Smooth muscle cell (in vitro differentiated cells): Measurements from ENCODE around the gene MSH5. TPM values are rescaled to one million over a fixed set of nuclear protein-coding genes. Genes with fewer than 3 reads are reported as not detected.

Experiments
- DNase-seq: peaks from one replicate; lab custom pipeline; 2025; ENCODE audit not compliant: unreplicated experiment; lab: John Stamatoyannopoulos, UW
- H2AFZ ChIP-seq: fragments of 200-600 bp; sonication (generic); 2 replicates; pipeline ENCODE4 v1.6.0; 2016; ENCODE audit warnings: antibody characterized with exemption, low read depth, mild to moderate bottlenecking
- H3F3A ChIP-seq: fragments of 200-600 bp; sonication (generic); 2 replicates; pipeline ENCODE4 v1.6.0; 2017; ENCODE audit warnings: antibody characterized with exemption, low read depth
- H3K27ac ChIP-seq: fragments of 200-600 bp; sonication (generic); 2 replicates; pipeline ENCODE4 v1.5.1; 2016; ENCODE audit warnings: low read depth, mild to moderate bottlenecking
- H3K27me3 ChIP-seq: fragments of 200-600 bp; sonication (generic); 2 replicates; pipeline ENCODE4 v1.6.1; 2016; ENCODE audit warnings: low read depth, mild to moderate bottlenecking
- H3K36me3 ChIP-seq: fragments of 200-600 bp; sonication (generic); 2 replicates; pipeline ENCODE4 v1.5.1; 2016; ENCODE audit warnings: low read depth
- H3K4me1 ChIP-seq: fragments of 200-600 bp; sonication (generic); 2 replicates; pipeline ENCODE4 v1.5.1; 2016; ENCODE audit warnings: low read depth
- H3K4me2 ChIP-seq: fragments of 200-600 bp; sonication (generic); 2 replicates; pipeline ENCODE4 v1.6.0; 2016; ENCODE audit warnings: mild to moderate bottlenecking
- H3K4me3 ChIP-seq: fragments of 200-600 bp; sonication (generic); 2 replicates; pipeline ENCODE4 v1.5.1; 2016; ENCODE audit warnings: mild to moderate bottlenecking
- H3K79me2 ChIP-seq: fragments of 200-600 bp; sonication (generic); 2 replicates; pipeline ENCODE4 v1.6.0; 2016; ENCODE audit warnings: low read depth, mild to moderate bottlenecking
- H3K9ac ChIP-seq: fragments of 200-600 bp; sonication (generic); 2 replicates; pipeline ENCODE4 v1.6.0; 2016; ENCODE audit warnings: low read depth
- H3K9me3 ChIP-seq: fragments of 200-600 bp; sonication (generic); replicated peaks from 2 replicates; pipeline ENCODE4 v1.5.1; 2016; ENCODE audit warnings: low read depth
- H4K20me1 ChIP-seq: fragments of 200-600 bp; sonication (generic); 2 replicates; pipeline ENCODE4 v1.6.0; 2016; ENCODE audit warnings: low read depth
- CTCF ChIP-seq: fragments of 200-600 bp; sonication (generic); IDR thresholded peaks from 2 replicates; pipeline ENCODE4 v1.5.1; 2017; ENCODE audit warnings: borderline replicate concordance, mild to moderate bottlenecking, antibody characterized with exemption; ENCODE audit not compliant: insufficient read depth, poor library complexity, severe bottlenecking
- WGBS: methylation state at CpG from one replicate; pipeline ENCODE4 v1.1.7; 2016; ENCODE audit warnings: low lambda C conversion rate; 5-methylcytosine and 5-hydroxymethylcytosine counted together
- polyA plus RNA-seq: library from polyadenylated mRNA; unstranded; fragments of >200 nt; fragmentation: Nextera tagmentation; extraction: Ambion mirVana; gene quantifications from 2 replicates; pipeline ENCODE4 v1.2.1, GENCODE V29; 2016
- total RNA-seq: library from RNA; depleted of rRNA; stranded (reverse); fragments of >200 nt; gene quantifications from 2 replicates; pipeline ENCODE4 v1.2.3, GENCODE V29; 2014

The MSH5 gene
- total and polyA plus RNA-seq, 2 experiments from 2014 or later, result 4.7 to 10.6 TPM

GRCh38 chr6:31718265-31718664 lies 21.5 kb upstream of the MSH5 start:
- Histone ChIP-seq H3F3A (no peaks in the 10 kb centered on the region), H3K79me2 (no peaks in the 10 kb centered on the region), H3K27ac (peak overlapping the region; percentile 37), H2AFZ (no peak overlapping the region), H3K27me3 (no peaks in the 10 kb centered on the region), H3K9ac (no peak overlapping the region), H3K4me1 (peaks cover 18% of the 10 kb centered on the region), H3K9me3 (no peaks in the 10 kb centered on the region), H3K4me2 (no peak overlapping the region), H3K36me3 (no peaks in the 10 kb centered on the region), H4K20me1 (no peaks in the 10 kb centered on the region), H3K4me3 (no peak overlapping the region)
- WGBS, result 93% methylated on average over 1 of the region's 1 CpG
- no peak for TF ChIP-seq CTCF
- no peak for DNase-seq

- 94% methylated on average over 6 of the region's 6 CpGs for WGBS
- no peak overlapping the region for H2AFZ ChIP-seq
- no peaks in the 10 kb centered on the region for H3F3A ChIP-seq
- H3K4me1 ChIP-seq, result peaks cover 11% of the 10 kb centered on the region
- H3K79me2 ChIP-seq, result no peaks in the 10 kb centered on the region
- peak overlapping the region; percentile 37 for H3K27ac ChIP-seq
- DNase-seq, result no peak
- TF ChIP-seq CTCF, result no peak
- H3K9me3 ChIP-seq, result no peaks in the 10 kb centered on the region
- H3K27me3 ChIP-seq, result no peaks in the 10 kb centered on the region
- no peaks in the 10 kb centered on the region for H3K36me3 ChIP-seq
- H4K20me1 ChIP-seq, result no peaks in the 10 kb centered on the region
- no peak overlapping the region for H3K4me3 ChIP-seq
- no peak overlapping the region for H3K4me2 ChIP-seq
- H3K9ac ChIP-seq, result no peak overlapping the region
Measured at GRCh38 chr6:31719001-31719400, 20.8 kb upstream of the MSH5 start.

GRCh38 chr6:31720196-31720770 lies 19.5 kb upstream of the MSH5 start:
- no peak for TF ChIP-seq CTCF
- WGBS, result 74% methylated on average over 5 of the region's 5 CpGs

More at GRCh38 chr6:31720196-31720770, 19.5 kb upstream of the MSH5 start:
- H3K4me3 ChIP-seq, result no peak overlapping the region
- no peak overlapping the region for H2AFZ ChIP-seq
- no peaks in the 10 kb centered on the region for H3K36me3 ChIP-seq
- no peak overlapping the region for H3K4me2 ChIP-seq
- no peaks in the 10 kb centered on the region for H3K79me2 ChIP-seq
- no peak for DNase-seq
- H3K4me1 ChIP-seq, result no peaks in the 10 kb centered on the region
- H3K9me3 ChIP-seq, result no peaks in the 10 kb centered on the region
- peak overlapping the region; percentile 60 for H3K27ac ChIP-seq
- H3F3A ChIP-seq, result no peaks in the 10 kb centered on the region
- peak overlapping the region; percentile 28 for H3K9ac ChIP-seq
- no peaks in the 10 kb centered on the region for H3K27me3 ChIP-seq
- no peaks in the 10 kb centered on the region for H4K20me1 ChIP-seq
